ENCODE results near the gene CDK10. TPM values are rescaled to one million over a fixed set of nuclear protein-coding genes. Genes with fewer than 3 reads are reported as not detected.

CDK10 gene
- total RNA-seq, 1 donor from 2014 or later = 26.7 TPM

DNA sequence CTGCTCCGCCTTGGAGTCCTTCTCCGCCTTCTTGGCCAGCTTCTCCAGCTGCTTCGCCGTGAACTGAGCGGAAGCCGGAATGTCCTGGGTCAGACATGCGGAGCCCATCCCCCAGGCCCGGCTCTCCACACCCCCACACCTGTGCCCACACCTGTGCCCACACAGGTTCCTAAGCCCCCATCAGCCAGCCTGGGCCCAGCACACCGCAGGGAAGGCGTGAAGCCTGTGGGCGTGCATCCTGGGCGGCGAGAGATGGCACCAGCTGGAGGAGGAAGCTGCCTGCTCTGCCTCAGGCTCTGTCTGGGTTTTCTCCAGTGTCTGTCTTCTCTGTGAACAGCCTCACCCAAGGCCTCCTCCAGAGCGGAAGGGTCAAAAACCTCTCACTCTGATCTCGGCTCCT lies 34.9 kb upstream of the CDK10 start:
- Histone ChIP-seq H3K27ac (replicated peaks) (no peak overlapping the region), H3K4me3 (no peak overlapping the region), H3K27me3 (ENCODE audit: low read depth) (no peaks in the 10 kb centered on the region), H3K36me3 (peaks cover 46% of the 10 kb centered on the region), H3K9me3 (replicated peaks) (no peaks in the 10 kb centered on the region), H3K4me1 (peaks cover 6% of the 10 kb centered on the region)
- DNase-seq = no peak
- intact Hi-C loops (cut with micrococcal nuclease) = no loop called here
- TF ChIP-seq, protein P1, sequence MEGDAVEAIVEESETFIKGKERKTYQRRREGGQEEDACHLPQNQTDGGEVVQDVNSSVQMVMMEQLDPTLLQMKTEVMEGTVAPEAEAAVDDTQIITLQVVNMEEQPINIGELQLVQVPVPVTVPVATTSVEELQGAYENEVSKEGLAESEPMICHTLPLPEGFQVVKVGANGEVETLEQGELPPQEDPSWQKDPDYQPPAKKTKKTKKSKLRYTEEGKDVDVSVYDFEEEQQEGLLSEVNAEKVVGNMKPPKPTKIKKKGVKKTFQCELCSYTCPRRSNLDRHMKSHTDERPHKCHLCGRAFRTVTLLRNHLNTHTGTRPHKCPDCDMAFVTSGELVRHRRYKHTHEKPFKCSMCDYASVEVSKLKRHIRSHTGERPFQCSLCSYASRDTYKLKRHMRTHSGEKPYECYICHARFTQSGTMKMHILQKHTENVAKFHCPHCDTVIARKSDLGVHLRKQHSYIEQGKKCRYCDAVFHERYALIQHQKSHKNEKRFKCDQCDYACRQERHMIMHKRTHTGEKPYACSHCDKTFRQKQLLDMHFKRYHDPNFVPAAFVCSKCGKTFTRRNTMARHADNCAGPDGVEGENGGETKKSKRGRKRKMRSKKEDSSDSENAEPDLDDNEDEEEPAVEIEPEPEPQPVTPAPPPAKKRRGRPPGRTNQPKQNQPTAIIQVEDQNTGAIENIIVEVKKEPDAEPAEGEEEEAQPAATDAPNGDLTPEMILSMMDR (IDR thresholded peaks at IDR 0.05; ENCODE audit: borderline replicate concordance) = no peak

DNA sequence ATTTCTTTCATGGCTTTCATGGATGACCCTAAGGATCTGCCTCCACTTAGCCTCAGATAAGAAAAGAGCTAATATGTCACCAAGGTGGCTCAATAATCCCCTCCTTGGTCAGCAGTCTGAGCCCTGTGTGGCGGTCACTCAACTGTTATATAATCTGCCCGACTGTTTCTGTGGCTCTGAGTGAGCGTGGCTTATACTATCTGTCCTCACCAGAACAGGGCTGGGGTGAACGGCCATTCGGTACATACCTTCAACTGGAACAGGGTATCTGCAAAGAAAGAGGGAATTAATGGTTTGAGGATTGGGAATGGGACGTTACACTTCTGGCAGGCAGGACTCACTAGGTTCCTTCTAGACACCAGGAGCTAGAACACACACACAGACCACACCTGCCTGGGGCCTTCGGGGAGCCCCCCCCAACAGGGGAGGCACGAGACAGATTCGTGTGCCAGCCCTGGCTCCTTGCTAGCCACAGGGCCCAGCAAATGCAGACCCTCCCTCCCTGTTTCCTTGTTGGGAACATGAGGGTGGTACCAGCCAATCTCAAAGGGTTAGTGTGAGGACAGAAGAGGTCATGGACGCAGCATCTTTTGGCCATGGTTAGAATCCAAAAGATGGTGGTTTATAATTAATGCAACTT lies 32.7 kb upstream of the CDK10 start:
- intact Hi-C loops (cut with micrococcal nuclease) = no loop called here
- TF ChIP-seq, protein P1 (IDR thresholded peaks at IDR 0.05; ENCODE audit: borderline replicate concordance) = no peak
- Histone ChIP-seq H3K36me3 (peaks cover 34% of the 10 kb centered on the region), H3K9me3 (replicated peaks) (no peaks in the 10 kb centered on the region), H3K4me3 (no peak overlapping the region), H3K27me3 (ENCODE audit: low read depth) (no peaks in the 10 kb centered on the region), H3K4me1 (peaks cover 26% of the 10 kb centered on the region), H3K27ac (replicated peaks) (no peak overlapping the region)
- DNase-seq = no peak

DNA sequence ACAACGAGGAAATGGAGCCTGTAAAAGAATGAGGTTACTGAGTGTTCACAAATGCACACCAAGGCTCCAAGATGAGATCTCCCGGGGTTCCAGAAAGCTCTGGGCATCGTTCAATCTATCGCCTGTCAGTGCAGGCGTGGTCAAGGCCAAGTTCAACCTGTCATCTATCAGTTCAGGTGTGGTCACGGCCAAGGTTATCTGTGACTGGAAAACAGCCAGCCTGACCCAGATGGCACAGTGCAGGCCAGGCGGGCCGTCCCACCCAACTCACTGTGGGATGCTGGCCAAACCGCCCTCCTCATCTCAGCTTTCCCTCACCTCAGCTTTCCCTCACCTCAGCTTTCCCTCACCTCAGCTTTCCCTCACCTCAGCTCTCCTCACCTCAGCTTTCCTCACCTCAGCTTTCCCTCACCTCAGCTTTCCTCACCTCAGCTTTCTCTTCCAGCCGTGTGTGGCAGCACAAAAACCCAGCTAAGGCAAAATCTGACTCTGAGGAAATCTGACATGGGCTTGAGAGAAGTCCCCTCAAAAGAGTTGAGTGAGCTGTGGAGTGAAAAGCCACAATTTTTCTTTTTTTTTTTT lies 31.3 kb upstream of the CDK10 start:
- H3K36me3 ChIP-seq = peaks cover 28% of the 10 kb centered on the region
- H3K9me3 ChIP-seq (replicated peaks) = no peaks in the 10 kb centered on the region
- H3K4me3 ChIP-seq = no peak overlapping the region
- no peak overlapping the region for H3K27ac ChIP-seq (replicated peaks)
- no peak for DNase-seq
- TF ChIP-seq, protein P1 (IDR thresholded peaks at IDR 0.05; ENCODE audit: borderline replicate concordance) = no peak
- no peaks in the 10 kb centered on the region for H3K27me3 ChIP-seq (ENCODE audit: low read depth)
- intact Hi-C loops (cut with micrococcal nuclease) = no loop called here
- H3K4me1 ChIP-seq = peaks cover 37% of the 10 kb centered on the region

DNA sequence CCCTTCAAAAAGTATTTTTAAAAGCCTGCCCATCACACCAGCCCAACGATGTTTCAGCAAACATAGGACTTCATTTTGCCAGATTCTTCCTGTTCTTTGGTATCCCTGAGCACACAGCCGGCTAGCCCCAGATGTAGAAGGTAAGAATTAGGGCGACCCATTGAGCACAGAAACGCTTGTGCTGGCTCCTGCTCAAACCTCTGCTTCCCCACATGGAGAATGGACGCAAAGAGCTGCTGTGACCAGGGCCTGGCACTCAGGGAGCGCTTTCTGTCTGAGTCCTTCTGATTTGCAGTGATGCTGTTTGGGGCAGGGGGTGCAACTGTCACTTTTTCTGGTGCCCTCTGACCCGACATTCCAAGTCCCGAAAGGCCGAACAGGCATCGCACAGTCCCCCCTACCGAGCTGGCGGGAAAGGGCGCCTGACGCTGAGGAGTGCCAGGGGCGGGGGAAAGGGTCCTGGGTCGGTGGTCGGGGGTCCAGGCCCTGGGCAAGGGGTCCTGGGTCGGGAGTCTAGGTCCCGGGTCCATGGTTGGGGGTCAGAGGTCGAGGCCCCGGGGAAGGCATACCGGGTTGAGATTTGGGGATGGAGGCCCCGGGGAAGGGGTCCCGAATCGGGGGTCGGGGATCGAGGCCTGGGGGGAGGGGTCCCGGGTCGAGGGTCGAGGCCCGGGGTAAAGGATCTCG lies 29.9 kb upstream of the CDK10 start:
- TF ChIP-seq, protein P1 (IDR thresholded peaks at IDR 0.05; ENCODE audit: borderline replicate concordance) = no peak
- intact Hi-C loops (cut with micrococcal nuclease) = no loop called here
- Histone ChIP-seq H3K4me3 (peak overlapping the region; percentile 86), H3K4me1 (peaks cover 41% of the 10 kb centered on the region), H3K27me3 (ENCODE audit: low read depth) (no peaks in the 10 kb centered on the region), H3K9me3 (replicated peaks) (no peaks in the 10 kb centered on the region), H3K36me3 (peaks cover 26% of the 10 kb centered on the region), H3K27ac (replicated peaks) (peak overlapping the region; percentile 87)
- no peak for DNase-seq

GRCh38 chr16:89657442-89658220 lies 28.9 kb upstream of the CDK10 start, which contains the start of the genes CHMP1A and SPATA33:
Gene CHMP1A (minus strand): TSS chr16:89657708. CDS start chr16:89657588, 120 bp downstream.
Gene SPATA33 (plus strand): TSS chr16:89657836. CDS start chr16:89657912, 76 bp downstream.
- intact Hi-C loops (cut with micrococcal nuclease) = no loop called here
- Histone ChIP-seq H3K27ac (replicated peaks) (peak within 1 kb of the TSS; percentile 87), H3K27me3 (ENCODE audit: low read depth) (no peaks in the 10 kb centered on the region), H3K36me3 (peaks cover 22% of the 10 kb centered on the region), H3K9me3 (replicated peaks) (no peaks in the 10 kb centered on the region), H3K4me1 (peaks cover 41% of the 10 kb centered on the region), H3K4me3 (peak within 1 kb of the TSS; percentile 86)
- peak; percentile 90 for DNase-seq
- TF ChIP-seq, protein P1 (IDR thresholded peaks at IDR 0.05; ENCODE audit: borderline replicate concordance) = no peak
